Hypothalamus (tissue), 51 donors: ENCODE results near the gene PDE6B.
A peak's percentile ranks its signal among the peaks of the same experiment; 100 is the strongest.

Experiments
- DNase-seq, 51 donors: peaks; one replicate each; lab custom pipeline; 2025; lab: John Stamatoyannopoulos, UW

PDE6B gene

DNA sequence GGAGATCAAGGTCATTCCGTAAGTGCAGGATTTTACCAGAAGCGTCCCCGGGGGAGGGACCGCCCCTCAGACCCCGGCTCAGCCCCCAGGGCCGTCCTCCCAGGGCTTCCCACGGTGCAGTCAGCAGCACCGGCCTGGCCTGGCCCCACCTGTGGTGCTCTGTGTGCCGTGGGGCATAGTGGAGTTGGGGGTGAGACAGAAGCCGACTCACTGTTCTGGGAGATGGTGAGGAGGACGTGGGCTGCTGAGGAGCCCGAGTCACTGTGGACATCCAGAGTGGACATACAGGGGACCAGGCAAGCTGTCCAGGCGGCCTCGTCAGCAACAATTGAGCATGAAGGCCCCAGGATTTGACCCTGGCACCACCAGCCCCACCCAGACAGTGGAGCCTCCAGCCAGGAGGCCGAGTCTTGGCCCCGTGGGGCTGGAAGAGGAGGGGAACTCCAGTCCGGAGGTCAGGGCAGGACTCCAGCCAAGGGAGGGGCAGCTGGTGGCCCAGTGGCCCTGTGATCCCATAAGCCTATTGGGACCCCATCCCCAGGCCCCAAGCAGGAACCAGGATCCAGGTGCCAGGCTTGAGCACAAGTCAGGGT is 29.6 kb downstream of the PDE6B start:
- peak in 25 of 51 donors; percentile 27 to 77 (median 50) for DNase-seq

DNA sequence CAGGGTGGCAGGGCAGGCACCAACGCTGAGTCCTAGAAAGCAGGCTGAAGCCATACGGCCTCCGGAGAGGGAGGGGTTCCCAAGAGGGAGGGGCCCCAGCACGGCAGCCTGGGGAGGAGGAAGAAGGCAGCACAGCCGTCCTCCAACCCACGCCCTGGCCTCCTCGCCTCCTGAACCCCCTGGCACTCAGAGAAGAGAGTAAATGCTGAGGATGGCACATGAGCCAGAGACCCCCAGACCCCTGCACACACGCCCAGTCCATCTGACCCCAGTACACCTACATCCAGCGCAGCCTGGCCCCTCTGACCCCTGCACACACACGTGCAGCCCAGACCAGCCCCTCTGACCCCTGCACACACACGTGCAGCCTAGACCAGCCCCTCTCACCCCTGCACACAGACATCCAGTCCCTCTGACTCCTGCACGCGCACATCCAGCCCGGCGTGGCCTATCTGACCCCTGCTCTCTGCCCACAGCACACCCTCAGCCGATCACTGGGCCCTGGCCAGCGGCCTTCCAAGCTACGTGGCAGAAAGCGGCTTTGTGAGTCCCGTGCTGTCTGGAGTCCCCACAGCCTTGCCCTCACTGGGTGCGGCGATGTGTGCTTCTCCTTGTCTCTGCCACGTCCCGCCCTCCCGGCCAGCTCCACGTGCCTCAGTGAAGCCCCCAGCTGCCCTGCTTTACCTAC is 30.2 kb downstream of the PDE6B start:
- DNase-seq, result peak in 5 of 51 donors; percentile 26 to 52 (median 34)

DNA sequence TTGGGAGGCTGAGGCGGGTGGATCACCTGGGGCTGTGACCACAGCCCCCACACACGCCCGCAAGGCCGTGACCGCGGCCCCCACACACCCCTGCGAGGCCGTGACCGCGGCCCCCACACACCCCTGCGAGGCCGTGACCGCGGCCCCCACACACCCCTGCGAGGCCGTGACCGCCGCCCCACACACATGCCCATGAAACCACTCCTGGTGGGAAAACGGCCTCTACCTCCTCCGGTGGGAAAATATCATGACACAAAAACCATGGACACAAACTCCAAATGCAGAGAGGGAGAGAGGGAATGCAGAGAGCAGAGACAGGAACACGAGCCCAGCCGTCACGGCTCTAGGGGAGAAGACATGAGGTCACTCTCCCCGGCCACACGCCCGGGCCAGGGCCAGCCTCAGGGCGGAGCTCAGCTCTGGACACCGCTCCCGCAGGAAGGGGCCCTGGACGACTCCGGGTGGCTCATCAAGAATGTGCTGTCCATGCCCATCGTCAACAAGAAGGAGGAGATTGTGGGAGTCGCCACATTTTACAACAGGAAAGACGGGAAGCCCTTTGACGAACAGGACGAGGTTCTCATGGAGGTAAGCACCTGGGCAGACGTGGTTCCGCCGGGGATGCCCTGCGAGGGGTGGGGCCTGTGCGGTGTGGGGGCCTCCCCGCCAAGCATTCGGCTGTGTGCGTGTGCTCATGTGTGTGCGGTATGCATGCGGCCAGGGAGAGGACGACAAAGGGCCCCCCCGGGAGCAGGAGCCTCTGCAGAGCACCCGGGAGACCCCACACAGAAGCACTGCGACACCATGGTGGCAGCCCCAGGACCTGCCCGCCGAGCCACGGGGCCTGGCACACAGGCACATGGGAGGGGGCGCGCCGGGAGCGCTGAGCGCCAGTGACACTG is 31.3 kb downstream of the PDE6B start:
- DNase-seq, result peak in 5 of 51 donors; percentile 24 to 38 (median 30)

DNA sequence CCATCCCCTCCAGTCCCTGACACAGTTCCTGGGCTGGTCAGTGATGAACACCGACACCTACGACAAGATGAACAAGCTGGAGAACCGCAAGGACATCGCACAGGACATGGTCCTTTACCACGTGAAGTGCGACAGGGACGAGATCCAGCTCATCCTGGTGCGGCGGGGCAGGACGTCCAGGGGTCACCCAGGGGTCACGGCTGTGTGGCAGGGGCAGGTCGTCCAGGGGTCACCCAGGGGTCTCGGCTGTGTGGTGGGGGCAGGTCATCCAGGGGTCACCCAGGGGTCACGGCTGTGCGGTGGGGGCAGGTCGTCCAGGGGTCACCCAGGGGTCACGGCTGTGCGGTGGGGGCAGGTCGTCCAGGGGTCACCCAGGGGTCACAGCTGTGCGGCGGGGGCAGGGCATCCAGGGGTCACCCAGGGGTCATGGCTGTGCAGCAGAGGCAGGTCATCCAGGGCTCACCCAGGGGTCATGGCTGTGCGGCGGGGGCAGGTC is 32.0 kb downstream of the PDE6B start:
- DNase-seq, result no peak

DNA sequence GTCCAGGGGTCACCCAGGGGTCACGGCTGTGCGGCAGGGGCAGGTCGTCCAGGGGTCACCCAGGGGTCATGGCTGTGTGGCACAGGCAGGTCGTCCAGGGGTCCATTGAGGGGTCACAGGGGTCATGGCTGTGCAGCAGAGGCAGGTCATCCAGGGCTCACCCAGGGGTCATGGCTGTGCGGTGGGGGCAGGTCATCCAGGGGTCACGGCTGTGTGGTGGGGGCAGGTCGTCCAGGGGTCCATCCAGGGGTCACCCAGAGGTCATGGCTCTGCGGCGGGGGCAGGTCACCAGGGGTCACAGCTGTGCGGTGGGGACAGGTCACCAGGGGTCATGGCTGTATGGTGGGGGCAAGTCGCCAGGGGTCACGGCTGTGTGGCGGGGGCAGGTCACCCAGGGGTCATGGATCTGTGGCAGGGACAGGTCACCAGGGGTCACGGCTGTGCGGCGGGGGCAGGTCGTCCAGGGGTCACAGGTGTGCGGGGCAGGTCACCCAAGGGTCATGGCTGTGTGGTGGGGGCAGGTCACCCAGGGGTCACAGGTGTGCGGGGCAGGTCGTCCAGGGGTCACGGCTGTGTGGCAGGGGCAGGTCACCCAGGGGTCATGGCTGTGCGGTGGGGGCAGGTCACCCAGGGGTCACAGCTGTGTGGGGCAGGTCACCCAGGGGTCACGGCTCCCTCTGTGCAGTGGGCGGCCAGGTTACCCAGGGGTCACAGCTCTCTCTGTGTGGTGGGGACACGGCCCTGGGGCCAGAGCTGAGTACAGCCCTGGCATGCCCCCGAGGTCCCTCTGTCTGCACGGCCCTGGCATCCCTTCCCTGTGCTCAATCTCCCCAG is 32.7 kb downstream of the PDE6B start:
- DNase-seq, result no peak

DNA sequence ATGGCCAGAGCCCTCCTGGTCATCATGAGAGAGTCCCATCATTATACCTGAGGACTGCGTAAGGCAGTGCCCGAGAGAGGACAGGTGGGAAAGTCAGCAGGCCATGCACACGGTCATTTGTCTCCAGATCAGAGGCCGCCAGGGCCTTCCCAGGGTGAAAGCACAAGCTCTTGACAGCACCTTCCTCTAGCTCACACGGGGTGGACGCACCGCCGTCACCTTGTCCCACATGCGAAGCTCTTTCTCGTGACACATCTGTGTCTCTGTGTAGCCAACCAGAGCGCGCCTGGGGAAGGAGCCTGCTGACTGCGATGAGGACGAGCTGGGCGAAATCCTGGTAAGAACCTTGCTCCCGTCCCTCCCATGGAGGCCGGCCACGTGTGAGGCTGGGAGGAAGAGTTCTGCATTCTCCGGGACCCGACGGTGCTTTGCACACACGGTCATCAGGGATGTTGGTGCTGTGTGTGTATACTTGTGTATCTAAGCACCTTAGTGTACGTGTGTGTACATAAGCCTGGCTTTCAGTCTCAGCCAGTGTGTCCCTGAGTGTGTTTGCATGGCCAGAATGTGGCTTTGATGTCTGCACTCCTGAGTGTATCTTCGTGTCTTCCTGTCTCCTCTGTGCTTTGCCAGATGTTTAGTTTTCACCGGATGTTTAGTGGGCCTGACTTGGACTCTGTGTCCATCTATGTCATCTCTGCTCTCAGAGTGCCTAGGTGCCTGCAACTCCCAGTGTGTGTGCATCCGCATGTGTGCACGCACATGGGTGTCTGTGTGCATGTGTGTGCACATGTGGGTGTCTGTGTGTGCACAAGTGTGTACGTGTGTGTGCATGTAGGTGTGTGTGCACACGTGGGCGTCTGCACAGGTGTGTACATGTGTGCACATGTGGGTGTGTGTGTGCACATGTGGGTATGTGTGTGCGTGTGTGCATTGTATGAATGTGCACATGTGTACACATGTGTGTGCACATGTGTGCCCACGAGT is 33.6 kb downstream of the PDE6B start:
- DNase-seq, result no peak

DNA sequence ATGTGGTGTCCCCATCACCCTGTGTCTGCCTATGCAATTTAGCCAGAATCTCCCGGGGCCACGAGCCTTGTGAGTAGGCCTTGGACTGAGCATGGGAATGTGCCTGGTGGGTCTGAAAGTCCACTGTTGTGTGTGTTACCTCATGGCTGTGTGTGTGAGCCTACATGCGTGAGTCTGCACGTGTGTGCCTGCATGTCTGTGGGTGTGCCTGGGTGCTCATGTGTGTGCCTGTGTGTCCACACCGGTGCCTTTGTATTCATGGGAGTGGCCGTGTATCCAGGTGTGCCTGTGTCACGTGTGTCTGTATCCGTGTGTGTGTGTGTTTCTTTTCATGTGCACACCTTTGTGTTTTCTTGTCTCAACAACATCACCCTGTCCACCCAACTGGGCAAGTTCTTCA is 34.5 kb downstream of the PDE6B start:
- DNase-seq, result no peak

DNA sequence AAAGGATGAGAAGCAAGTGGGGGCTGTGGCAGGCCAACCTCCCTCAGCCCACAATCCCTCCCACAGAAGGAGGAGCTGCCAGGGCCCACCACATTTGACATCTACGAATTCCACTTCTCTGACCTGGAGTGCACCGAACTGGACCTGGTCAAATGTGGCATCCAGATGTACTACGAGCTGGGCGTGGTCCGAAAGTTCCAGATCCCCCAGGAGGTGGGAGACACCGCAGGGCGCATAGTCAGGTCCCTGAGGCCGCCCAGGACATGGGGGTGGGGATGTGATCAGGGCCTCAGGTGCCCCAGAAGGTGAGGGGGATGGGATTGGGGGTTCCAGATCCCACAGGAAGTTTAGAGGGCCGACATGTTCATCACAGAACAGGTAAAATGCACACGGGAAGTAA is 35.0 kb downstream of the PDE6B start:
- DNase-seq, result no peak

DNA sequence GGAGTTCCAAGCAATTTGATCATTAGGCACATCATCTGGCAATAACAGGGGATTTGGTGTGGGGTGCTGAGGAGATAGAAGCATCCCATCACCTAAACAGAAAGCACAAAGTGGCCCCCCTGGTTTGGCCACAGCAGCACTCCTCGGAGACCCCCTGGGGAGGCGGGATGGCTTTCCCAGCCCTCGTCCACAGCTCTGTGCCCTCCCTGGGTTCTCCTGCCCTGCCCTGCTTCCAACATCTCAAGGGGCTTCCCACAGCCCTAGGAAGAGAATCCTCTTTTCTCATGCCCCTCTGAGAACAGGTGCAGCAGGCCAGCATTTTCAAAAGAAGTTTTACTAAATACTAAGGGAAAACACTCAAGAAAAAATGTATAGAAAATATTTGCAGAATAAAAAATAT is 35.9 kb downstream of the PDE6B start:
- DNase-seq, result no peak

DNA sequence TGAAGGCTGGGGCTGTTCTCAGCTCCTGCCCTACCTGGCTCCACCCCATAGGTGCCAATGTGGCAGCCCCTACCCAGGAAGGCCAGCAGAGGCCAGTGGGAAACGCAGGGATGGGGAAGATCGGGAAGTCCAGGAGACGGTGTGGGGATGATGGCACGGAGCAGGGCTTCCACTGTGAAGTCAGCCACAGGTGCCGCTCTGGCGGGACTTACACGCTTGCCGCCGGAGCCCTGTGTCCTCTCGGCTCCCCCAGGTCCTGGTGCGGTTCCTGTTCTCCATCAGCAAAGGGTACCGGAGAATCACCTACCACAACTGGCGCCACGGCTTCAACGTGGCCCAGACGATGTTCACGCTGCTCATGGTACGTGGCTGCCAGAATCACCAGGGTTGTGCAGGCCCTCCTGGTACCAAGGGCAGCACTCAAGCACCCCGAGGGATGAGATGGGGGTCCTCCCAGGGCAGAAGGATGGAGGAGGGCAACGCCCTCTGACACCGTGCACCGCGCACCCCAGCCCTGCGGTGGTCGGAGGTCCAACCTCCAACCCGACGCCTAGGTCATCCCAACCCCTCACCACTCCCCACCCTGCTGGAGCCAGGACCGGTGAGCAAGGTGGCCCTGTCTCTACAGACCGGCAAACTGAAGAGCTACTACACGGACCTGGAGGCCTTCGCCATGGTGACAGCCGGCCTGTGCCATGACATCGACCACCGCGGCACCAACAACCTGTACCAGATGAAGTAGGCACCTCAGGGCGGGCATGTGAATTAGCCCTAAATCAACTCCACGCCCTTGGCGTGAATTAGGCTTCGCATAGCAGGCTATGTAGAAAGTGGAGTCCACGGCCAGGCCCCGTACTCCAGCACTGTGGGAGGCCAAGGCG is 36.7 kb downstream of the PDE6B start:
- DNase-seq, result no peak

DNA sequence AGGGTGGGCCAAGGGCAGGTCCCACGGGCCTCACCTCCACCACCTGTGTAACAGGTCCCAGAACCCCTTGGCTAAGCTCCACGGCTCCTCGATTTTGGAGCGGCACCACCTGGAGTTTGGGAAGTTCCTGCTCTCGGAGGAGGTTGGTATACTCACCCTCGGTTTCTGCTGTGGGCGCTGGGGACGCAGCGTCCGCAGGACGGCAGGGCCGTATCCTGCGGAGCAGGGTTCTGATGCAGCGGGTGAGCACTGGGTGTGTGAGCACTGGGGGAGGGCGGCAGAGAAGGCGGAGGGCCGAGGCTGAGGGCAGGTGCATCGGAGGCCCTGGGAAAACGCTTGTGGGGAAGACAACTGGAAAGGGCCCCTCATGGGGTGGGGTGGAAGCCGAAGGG is 37.7 kb downstream of the PDE6B start:
- no peak for DNase-seq

DNA sequence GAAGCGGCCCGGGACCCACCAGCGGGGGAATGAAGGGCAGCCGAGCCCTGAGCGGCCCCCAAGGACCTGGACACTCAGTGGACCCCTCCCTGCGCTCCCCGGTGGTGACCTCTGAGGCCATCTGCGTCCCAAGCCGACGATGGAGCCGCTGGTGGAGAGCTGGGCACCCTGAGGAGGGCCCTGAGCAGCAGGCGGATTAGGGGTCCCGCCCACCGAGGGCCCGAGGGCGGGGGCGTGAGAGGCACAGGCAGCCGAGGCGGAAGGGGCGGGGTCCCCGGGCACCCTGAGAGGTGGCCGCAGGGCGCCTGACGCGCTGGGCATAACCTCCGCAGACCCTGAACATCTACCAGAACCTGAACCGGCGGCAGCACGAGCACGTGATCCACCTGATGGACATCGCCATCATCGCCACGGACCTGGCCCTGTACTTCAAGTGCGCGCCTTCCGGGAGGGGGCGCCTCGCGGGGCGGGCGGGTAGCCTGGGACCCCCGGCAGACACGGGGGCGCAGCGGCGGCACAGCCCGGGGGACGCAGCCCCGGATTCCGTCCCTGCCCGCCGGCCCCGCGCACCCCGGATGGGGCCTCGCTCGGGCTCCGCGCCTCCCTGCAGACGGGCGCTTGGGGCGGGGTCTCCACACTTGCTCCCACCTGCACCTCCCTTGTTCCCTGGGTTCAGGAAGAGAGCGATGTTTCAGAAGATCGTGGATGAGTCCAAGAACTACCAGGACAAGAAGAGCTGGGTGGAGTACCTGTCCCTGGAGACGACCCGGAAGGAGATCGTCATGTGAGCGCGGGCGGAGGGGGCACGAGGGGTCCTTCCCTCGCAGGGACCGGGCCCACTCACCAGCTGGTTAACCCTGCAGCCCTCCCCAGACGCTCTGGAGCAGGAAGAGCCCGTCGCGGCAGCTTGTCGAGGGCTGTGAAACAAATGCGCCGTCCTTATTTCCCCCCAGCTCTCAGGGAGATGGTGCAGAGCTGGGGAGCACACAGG is 38.4 kb downstream of the PDE6B start:
- peak in 28 of 51 donors; percentile 18 to 63 (median 42) for DNase-seq

DNA sequence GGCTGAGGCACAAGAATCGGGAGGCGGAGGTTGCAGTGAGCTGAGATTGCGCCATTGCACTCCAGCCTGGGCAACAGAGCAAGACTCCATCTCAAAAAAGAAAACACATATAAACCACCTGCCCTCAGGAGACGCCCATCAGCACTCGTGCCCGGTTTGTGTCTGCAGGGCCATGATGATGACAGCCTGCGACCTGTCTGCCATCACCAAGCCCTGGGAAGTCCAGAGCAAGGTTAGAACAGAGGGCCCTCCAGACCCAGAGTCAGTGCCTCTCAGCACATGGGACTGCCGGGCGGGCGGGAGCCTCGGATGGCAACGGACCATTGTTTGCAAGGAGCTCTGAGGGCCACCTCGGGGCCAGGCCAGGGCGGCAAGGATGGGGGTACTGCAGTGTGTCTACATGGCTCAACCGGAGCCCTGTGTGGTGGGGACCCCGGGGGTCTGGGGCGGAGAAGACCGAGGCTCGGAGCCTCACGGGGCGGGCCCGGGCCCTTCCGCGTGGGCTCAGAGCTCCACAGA is 39.4 kb downstream of the PDE6B start:
- no peak for DNase-seq

DNA sequence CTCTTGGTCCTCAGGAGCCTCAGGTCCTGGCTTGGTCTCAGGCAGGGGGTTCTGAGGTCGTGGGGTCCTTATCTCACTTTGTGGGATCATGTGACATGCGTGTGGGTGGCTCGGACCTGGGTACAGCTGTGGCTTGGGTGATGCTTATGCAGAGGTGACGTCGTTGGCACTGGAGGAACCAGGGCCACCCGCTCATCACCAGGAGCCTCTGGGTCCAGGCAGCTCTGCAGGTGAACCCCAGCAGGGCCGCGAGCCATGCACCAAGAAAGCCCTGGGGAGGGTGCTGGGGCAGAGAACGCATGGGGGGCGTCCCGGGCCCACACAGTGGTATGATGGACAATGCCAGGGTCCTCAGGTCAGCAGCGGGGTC is 40.0 kb downstream of the PDE6B start:
- no peak for DNase-seq

DNA sequence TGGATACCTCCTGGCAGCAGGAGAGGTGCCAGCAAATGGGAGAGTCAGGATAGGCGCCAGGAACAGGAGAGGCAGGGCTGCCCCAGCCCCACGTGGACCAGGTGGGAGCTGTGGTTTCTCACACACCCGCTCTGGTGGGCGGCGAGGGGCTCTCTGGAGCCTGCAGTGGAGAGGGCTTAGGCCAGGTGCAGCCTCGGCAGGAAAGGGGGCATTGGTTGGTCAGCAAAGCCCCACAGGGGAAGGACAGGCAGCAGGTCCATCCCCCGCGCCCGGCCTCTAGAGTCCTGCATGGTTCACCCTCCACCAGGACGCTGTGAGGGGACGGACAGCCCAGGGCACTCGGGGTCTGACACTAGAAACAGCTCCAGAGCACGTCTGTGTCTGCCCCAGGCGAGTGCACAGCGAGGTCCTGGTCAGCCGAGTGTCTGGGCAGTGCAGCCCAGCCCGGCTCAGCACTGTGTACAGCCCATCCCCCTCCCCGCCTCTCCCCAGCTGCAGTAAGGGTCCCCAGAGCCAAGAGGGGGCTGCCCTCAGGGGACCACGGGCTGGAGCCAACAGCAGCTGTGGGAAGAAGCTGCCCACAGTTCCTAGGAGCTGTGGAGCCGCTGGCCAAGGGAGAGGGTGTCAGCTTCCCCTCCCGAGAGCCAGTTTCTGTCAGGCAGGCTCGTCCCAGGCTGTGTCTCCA is 40.5 kb downstream of the PDE6B start:
- peak in 9 of 51 donors; percentile 28 to 58 (median 36) for DNase-seq

DNA sequence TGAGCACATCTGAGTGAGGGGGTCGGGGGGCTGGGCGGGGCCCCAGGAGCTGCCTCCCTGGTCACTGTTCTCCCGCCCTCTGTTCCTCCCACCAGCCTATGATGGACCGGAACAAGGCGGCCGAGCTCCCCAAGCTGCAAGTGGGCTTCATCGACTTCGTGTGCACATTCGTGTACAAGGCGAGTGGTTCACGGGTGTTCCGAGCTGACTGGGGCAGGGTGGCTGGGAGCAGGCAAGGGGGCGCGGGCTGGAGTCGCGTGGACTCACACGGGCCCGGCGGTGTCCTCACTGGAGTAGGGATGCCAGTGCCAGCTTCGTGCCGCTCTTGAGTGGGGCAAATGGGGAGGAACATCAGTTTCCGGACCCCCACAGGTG is 41.0 kb downstream of the PDE6B start:
- DNase-seq, result no peak
